GM12872 (cell line): ENCODE data around the gene CNTN5.

ENCODE experiments used
- CTCF ChIP-seq: IDR thresholded peaks from 3 replicates; pipeline ENCODE4 v1.5.1; 2011; ENCODE audit warnings: low read depth, mild to moderate bottlenecking, low read length, moderate library complexity; ENCODE audit not compliant: insufficient read depth

CNTN5 gene

DNA sequence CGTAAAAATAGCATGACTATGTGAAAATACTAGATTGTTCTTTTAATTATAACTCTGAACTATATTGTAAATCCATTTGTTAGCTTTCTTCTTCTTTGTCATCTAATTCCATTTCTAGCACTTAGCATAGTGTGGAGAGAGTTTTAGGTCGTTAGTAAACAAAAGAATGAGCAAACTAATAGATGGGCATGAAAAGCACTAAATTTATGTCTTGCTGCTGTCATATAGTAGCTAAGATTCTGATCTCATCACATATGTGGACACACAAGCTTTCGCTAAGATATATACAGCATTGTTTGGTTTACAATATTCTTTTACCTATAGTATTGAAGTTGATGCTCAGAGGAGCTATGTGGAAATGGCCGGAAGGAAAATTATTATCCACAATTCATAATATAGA is 370.5 kb downstream of the CNTN5 start:
- no peak for TF ChIP-seq CTCF

GRCh38 chr11:99406345-99406744 is 385.6 kb downstream of the CNTN5 start:
- no peak for TF ChIP-seq CTCF

- TF ChIP-seq CTCF = no peak
These were observed 389.9 kb downstream of the CNTN5 start for GRCh38 chr11:99410636-99411035.

GRCh38 chr11:99418927-99419720 is 398.4 kb downstream of the CNTN5 start:
- TF ChIP-seq CTCF = no peak

DNA sequence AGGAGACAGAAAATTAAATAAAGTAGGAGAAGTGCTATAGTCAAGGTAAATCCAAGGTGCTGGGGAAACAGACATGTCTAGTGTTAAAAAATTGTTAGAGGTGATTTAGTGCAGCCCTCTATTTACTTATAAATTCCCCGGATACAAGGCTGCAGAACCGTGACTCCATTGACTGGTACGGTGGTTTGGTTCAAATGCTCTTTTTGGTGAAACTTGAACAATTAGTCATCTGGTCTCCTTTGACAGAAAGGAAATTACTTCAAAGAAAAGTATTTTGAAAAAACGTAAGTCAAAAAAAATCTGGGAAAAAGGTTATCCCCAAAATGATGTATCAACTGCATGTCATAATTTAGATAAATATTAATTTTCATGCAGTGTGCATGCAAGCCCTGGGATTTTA is 399.2 kb downstream of the CNTN5 start:
- TF ChIP-seq CTCF = no peak

DNA sequence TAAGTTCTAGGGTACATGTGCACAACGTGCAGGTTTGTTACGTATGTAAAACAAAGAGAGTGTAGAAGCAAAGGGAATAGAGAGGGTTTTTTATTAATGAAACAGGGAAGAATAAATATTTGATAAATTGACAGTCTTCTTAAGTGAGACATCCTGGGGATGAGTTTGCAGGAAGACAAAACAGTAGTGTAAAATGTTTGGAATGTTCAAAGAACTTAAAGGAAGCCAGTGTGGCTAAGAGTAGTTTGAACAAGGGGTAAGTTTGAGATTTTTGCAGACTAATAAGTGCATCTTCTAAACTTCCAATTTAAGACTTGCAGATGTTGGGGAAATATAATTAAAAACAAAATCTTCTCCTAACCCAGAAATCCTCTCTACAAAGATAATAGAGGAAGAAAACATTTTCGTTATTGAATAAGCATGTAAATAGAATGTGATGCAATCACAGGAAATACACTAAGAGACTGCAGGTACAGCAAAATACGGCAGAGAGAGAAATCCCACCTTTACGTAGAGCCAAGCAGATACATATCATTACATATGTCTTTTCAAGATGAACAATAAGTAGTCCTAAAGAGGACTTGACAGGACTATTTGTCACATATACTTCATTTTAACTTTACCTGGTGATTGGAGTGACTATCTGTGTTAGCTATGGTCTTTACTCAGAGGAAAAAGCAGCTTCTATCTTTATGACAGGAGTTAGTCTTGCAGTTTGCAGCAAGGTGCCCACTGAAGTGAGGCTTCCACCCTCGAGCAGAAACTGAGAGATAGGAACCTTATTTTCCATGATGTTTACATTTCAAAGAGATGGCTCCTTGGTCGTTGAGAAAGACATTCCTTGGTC is 402.1 kb downstream of the CNTN5 start:
- TF ChIP-seq CTCF = no peak

DNA sequence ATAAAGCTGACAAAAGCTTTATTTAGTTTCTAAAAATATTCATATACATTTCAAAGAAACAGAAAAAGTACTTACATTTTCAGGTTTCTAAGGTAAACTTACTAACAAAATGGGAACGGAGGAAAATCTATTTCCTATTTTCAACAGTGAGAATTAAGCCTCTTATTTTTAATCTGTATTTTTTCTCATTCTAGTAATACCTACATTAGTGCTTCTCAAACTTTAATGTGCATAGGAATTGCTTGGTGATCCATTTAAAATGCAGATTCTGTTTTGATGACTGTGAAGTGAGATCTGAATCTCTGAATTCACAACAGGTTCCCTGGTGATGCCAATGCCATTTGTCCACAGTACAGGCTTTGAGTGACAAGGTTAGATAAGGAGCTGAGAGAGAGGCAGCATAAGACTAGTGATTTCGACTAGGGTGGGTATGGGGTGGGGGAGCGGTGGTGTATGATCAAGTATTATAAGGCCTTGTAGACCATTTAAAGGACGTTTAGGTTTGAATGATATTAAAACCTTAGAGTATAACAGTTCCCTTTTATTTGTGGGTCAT is 402.8 kb downstream of the CNTN5 start:
- no peak for TF ChIP-seq CTCF
